ENCODE measurements around the gene GNG11.
A peak's percentile ranks its signal among the peaks of the same experiment; 100 is the strongest.

Gene GNG11

GRCh38 chr7:93921607-93922566, at the start of gene GNG11:
Gene GNG11 (plus strand): TSS chr7:93921735. CDS start chr7:93922138, 403 bp downstream.
- Histone ChIP-seq H3K4me1 (ENCODE audit: control insufficient read depth in 1 of 2, insufficient read depth in 2 of 2, low read length in 2 of 2) (peaks cover 3 to 5% of the 10 kb centered on the region in 2 donors), H3K27me3 (ENCODE audit: low read depth, low read length) (no peaks in the 10 kb centered on the region), H3K9me3 (ENCODE audit: control insufficient read depth in 1 of 2, low read length in 2 of 2) (no peaks in the 10 kb centered on the region), H3K27ac (ENCODE audit: low read length) (peak within 1 kb of the TSS; percentile 85), H3K4me3 (ENCODE audit: low read depth in 1 of 2, low read length in 2 of 2) (peak within 1 kb of the TSS; percentile 71 to 73), H3K36me3 (ENCODE audit: control insufficient read depth in 1 of 2, insufficient read depth in 2 of 2, low read length in 2 of 2) (no peaks in the 10 kb centered on the region)

DNA sequence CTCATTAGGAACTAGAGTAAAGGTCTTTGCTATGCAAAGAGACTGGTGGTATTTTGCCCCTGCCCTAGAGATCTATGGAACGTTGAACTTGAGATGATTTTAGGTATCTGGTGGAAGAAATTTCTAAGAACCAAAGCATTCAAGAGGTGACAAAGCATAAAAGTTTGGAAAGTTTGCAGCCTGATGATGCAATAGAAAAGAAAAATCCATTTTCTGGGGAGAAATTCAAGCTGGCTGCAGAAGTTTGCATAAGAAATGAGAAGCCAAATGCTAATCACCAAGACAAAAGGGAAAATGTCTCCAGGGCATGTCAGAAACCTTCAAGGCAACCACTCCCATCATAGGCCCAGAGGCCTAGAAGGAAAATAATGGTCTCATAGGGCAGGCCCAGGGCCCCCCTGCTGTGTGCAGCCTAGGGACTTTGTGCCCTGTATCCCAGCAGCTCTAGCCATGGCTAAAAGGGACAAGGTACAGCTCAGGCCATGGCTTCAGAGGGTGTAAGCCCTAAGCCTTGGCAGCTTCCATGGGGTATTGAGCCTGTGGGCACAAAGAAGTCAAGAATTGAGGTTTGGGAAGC, 47.4 kb upstream of the GNG11 start:
- Histone ChIP-seq H3K4me1 (ENCODE audit: control insufficient read depth in 1 of 2, insufficient read depth in 2 of 2, low read length in 2 of 2) (no peaks in the 10 kb centered on the region), H3K36me3 (ENCODE audit: control insufficient read depth in 1 of 2, insufficient read depth in 2 of 2, low read length in 2 of 2) (no peaks in the 10 kb centered on the region), H3K27ac (ENCODE audit: low read length) (no peak overlapping the region), H3K9me3 (ENCODE audit: control insufficient read depth in 1 of 2, low read length in 2 of 2) (peaks cover 3% of the 10 kb centered on the region in 2 donors), H3K27me3 (ENCODE audit: low read depth, low read length) (no peaks in the 10 kb centered on the region), H3K4me3 (ENCODE audit: low read depth in 1 of 2, low read length in 2 of 2) (no peak overlapping the region)

- H3K27me3 ChIP-seq (ENCODE audit: low read depth, low read length) = no peaks in the 10 kb centered on the region
- no peak overlapping the region for H3K27ac ChIP-seq (ENCODE audit: low read length)
- H3K4me3 ChIP-seq (ENCODE audit: low read depth in 1 of 2, low read length in 2 of 2) = no peak overlapping the region
- no peaks in the 10 kb centered on the region for H3K4me1 ChIP-seq (ENCODE audit: control insufficient read depth in 1 of 2, insufficient read depth in 2 of 2, low read length in 2 of 2)
- peaks cover 3 to 9% of the 10 kb centered on the region in 2 donors for H3K9me3 ChIP-seq (ENCODE audit: control insufficient read depth in 1 of 2, low read length in 2 of 2)
- no peaks in the 10 kb centered on the region for H3K36me3 ChIP-seq (ENCODE audit: control insufficient read depth in 1 of 2, insufficient read depth in 2 of 2, low read length in 2 of 2)
These were observed 43.8 kb upstream of the GNG11 start for GRCh38 chr7:93877742-93878141.

- H3K36me3 ChIP-seq (ENCODE audit: control insufficient read depth in 1 of 2, insufficient read depth in 2 of 2, low read length in 2 of 2) = no peaks in the 10 kb centered on the region
- H3K27ac ChIP-seq (ENCODE audit: low read length) = no peak overlapping the region
- H3K4me1 ChIP-seq (ENCODE audit: control insufficient read depth in 1 of 2, insufficient read depth in 2 of 2, low read length in 2 of 2) = no peaks in the 10 kb centered on the region
- H3K9me3 ChIP-seq (ENCODE audit: control insufficient read depth in 1 of 2, low read length in 2 of 2) = peaks cover 3 to 6% of the 10 kb centered on the region in 2 donors
- H3K4me3 ChIP-seq (ENCODE audit: low read depth in 1 of 2, low read length in 2 of 2) = no peak overlapping the region
- H3K27me3 ChIP-seq (ENCODE audit: low read depth, low read length) = no peaks in the 10 kb centered on the region
These were observed 42.2 kb upstream of the GNG11 start for GRCh38 chr7:93879356-93879755.

- Histone ChIP-seq H3K27ac (ENCODE audit: low read length) (no peak overlapping the region), H3K36me3 (ENCODE audit: control insufficient read depth in 1 of 2, insufficient read depth in 2 of 2, low read length in 2 of 2) (no peaks in the 10 kb centered on the region), H3K27me3 (ENCODE audit: low read depth, low read length) (no peaks in the 10 kb centered on the region), H3K4me1 (ENCODE audit: control insufficient read depth in 1 of 2, insufficient read depth in 2 of 2, low read length in 2 of 2) (no peaks in the 10 kb centered on the region), H3K4me3 (ENCODE audit: low read depth in 1 of 2, low read length in 2 of 2) (no peak overlapping the region), H3K9me3 (ENCODE audit: control insufficient read depth in 1 of 2, low read length in 2 of 2) (peaks cover 3 to 5% of the 10 kb centered on the region in 2 donors)
These were observed 39.1 kb upstream of the GNG11 start for GRCh38 chr7:93882468-93882867.

DNA sequence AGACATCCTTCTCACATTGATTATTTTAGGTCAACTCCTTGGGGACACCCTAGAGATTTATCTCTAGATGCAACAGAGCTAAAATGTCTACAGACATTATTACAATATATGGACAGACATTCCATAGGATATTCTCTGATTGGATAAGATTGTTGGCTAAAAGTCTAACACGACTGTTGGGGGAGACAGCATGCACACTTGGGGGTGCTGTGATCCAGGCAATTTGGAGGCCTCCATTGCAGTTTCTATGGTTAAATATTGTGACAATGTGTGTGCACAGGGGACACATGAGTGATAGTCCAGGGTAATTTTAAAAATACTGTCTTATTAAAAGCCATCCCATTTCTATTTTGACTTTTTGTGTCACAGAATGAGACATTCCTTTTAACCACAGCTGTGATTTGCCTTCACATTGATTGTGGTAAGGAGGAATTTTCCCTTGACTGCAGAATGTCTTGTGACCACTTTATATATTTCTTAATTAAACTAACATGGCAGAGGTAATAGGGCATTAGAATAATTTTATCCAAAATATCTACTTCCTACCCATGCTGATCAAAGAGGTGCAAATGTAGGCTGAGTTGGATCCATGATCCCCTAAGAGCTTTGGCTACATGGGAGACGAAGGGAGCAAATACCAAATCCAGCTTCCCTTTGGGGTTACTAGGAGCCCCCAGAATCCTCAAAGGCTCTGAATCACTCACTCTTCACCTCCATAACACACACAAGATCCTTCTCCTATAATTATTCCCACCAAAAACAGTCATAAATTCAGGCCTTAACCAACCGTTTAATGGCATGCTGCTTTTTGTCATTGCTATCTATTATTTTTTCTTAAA, 38.2 kb upstream of the GNG11 start:
- no peaks in the 10 kb centered on the region for H3K27me3 ChIP-seq (ENCODE audit: low read depth, low read length)
- H3K4me1 ChIP-seq (ENCODE audit: control insufficient read depth in 1 of 2, insufficient read depth in 2 of 2, low read length in 2 of 2) = no peaks in the 10 kb centered on the region
- peaks cover 3 to 5% of the 10 kb centered on the region in 2 donors for H3K9me3 ChIP-seq (ENCODE audit: control insufficient read depth in 1 of 2, low read length in 2 of 2)
- H3K27ac ChIP-seq (ENCODE audit: low read length) = no peak overlapping the region
- H3K36me3 ChIP-seq (ENCODE audit: control insufficient read depth in 1 of 2, insufficient read depth in 2 of 2, low read length in 2 of 2) = no peaks in the 10 kb centered on the region
- H3K4me3 ChIP-seq (ENCODE audit: low read depth in 1 of 2, low read length in 2 of 2) = no peak overlapping the region

GRCh38 chr7:93883917-93884345, 37.6 kb upstream of the GNG11 start:
- Histone ChIP-seq H3K36me3 (ENCODE audit: control insufficient read depth in 1 of 2, insufficient read depth in 2 of 2, low read length in 2 of 2) (no peaks in the 10 kb centered on the region), H3K27me3 (ENCODE audit: low read depth, low read length) (no peaks in the 10 kb centered on the region), H3K27ac (ENCODE audit: low read length) (no peak overlapping the region), H3K4me3 (ENCODE audit: low read depth in 1 of 2, low read length in 2 of 2) (no peak overlapping the region), H3K4me1 (ENCODE audit: control insufficient read depth in 1 of 2, insufficient read depth in 2 of 2, low read length in 2 of 2) (no peaks in the 10 kb centered on the region), H3K9me3 (ENCODE audit: control insufficient read depth in 1 of 2, low read length in 2 of 2) (peaks cover under 1 to 5% of the 10 kb centered on the region in 2 donors)

DNA sequence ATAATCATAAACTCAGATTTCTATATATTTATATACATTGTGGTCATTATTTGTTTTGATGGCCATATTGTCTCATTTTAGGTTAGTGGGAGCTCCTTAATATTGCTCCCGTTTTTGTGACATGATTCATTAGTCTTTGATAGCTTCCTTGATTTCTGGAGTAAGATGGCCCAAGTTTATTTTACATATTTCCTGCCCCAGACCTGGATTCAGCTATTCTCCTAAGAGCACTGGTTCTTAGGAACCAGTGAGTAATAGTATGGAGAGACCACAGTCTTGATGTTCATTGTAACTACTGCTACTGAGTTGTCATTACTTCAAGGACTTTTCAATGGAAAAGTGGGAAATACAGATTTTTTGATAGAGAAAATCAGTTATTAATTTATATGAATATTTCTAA, 37.0 kb upstream of the GNG11 start:
- Histone ChIP-seq H3K36me3 (ENCODE audit: control insufficient read depth in 1 of 2, insufficient read depth in 2 of 2, low read length in 2 of 2) (no peaks in the 10 kb centered on the region), H3K4me3 (ENCODE audit: low read depth in 1 of 2, low read length in 2 of 2) (no peak overlapping the region), H3K27ac (ENCODE audit: low read length) (no peak overlapping the region), H3K9me3 (ENCODE audit: control insufficient read depth in 1 of 2, low read length in 2 of 2) (peaks cover 0 to 4% of the 10 kb centered on the region in 2 donors), H3K4me1 (ENCODE audit: control insufficient read depth in 1 of 2, insufficient read depth in 2 of 2, low read length in 2 of 2) (peaks cover 0 to 1% of the 10 kb centered on the region in 2 donors), H3K27me3 (ENCODE audit: low read depth, low read length) (peaks cover under 1% of the 10 kb centered on the region)

- Histone ChIP-seq H3K4me1 (ENCODE audit: control insufficient read depth in 1 of 2, insufficient read depth in 2 of 2, low read length in 2 of 2) (peaks cover 0 to 15% of the 10 kb centered on the region in 2 donors), H3K36me3 (ENCODE audit: control insufficient read depth in 1 of 2, insufficient read depth in 2 of 2, low read length in 2 of 2) (no peaks in the 10 kb centered on the region), H3K27me3 (ENCODE audit: low read depth, low read length) (peaks cover 7% of the 10 kb centered on the region), H3K9me3 (ENCODE audit: control insufficient read depth in 1 of 2, low read length in 2 of 2) (no peaks in the 10 kb centered on the region), H3K4me3 (ENCODE audit: low read depth in 1 of 2, low read length in 2 of 2) (no peak overlapping the region), H3K27ac (ENCODE audit: low read length) (no peak overlapping the region)
These were observed 32.3 kb upstream of the GNG11 start for GRCh38 chr7:93889261-93889660.

- Histone ChIP-seq H3K27me3 (ENCODE audit: low read depth, low read length) (peaks cover 7% of the 10 kb centered on the region), H3K4me1 (ENCODE audit: control insufficient read depth in 1 of 2, insufficient read depth in 2 of 2, low read length in 2 of 2) (peaks cover 0 to 15% of the 10 kb centered on the region in 2 donors), H3K4me3 (ENCODE audit: low read depth in 1 of 2, low read length in 2 of 2) (peak overlapping the region; percentile 71 to 81), H3K9me3 (ENCODE audit: control insufficient read depth in 1 of 2, low read length in 2 of 2) (no peaks in the 10 kb centered on the region), H3K27ac (ENCODE audit: low read length) (no peak overlapping the region), H3K36me3 (ENCODE audit: control insufficient read depth in 1 of 2, insufficient read depth in 2 of 2, low read length in 2 of 2) (no peaks in the 10 kb centered on the region)
These were observed 31.5 kb upstream of the GNG11 start for GRCh38 chr7:93890041-93890463.
